IMR-90 (cell line): ENCODE results near the gene ASTN2. TPM values are rescaled to one million over a fixed set of nuclear protein-coding genes. Genes with fewer than 3 reads are reported as not detected.

Experiments
- ATAC-seq: fragments of 200-7000 bp; cut with Tn5 transposase; 2 replicates; pipeline ENCODE4 v1.9.1; 2020; ENCODE audit warnings: low read depth, mild to moderate bottlenecking, moderate library complexity
- BruUV-seq: library from RNA; stranded (reverse); fragments of 400-500 nt; replicated peaks from 2 replicates; lab custom pipeline; 2021; lab: Mats Ljungman, UMichigan
- CTCF ChIA-PET: fragments of 300-600 bp; formaldehyde crosslinking; extraction: SDS; loops from one replicate; lab custom pipeline; 2021; ENCODE audit warnings: antibody characterized with exemption; lab: Yijun Ruan, JAX
- POLR2A ChIA-PET: fragments of 300-600 bp; sonication (Branson Sonifier 250); formaldehyde crosslinking; loops from one replicate; lab custom pipeline; 2022; ENCODE audit warnings: antibody characterized with exemption; ENCODE audit not compliant: unreplicated experiment; lab: Charles Lee
- DNase-seq: peaks from one replicate; pipeline ENCODE4 v3.0.0; 2013
- H2AFZ ChIP-seq: replicated peaks from 2 replicates; pipeline ENCODE3; 2013; ENCODE audit warnings: low read length, mild to moderate bottlenecking; ENCODE audit not compliant: poor library complexity
- H2AK5ac ChIP-seq: 2 replicates; pipeline ENCODE4 v1.6.1; 2013; ENCODE audit warnings: low read depth, low read length, inconsistent platforms
- H2AK9ac ChIP-seq: replicated peaks from 2 replicates; pipeline ENCODE3; 2013; ENCODE audit warnings: mild to moderate bottlenecking, low read depth, low read length, moderate library complexity; ENCODE audit not compliant: poor library complexity
- H2BK120ac ChIP-seq: 2 replicates; pipeline ENCODE4 v1.6.1; 2013; ENCODE audit warnings: low read depth, low read length, inconsistent platforms
- H2BK15ac ChIP-seq: 3 replicates; pipeline ENCODE4 v1.6.1; 2013; ENCODE audit warnings: low read depth, low read length, inconsistent platforms
- H2BK20ac ChIP-seq: 2 replicates; pipeline ENCODE4 v1.6.1; 2013; ENCODE audit warnings: low read depth, mild to moderate bottlenecking, inconsistent platforms, low read length, moderate library complexity
- H2BK5ac ChIP-seq: 2 replicates; pipeline ENCODE4 v1.6.1; 2013; ENCODE audit warnings: mild to moderate bottlenecking, low read depth, low read length, inconsistent platforms; ENCODE audit not compliant: poor library complexity, severe bottlenecking
- H3K14ac ChIP-seq: replicated peaks from 2 replicates; pipeline ENCODE4 v1.6.1; 2013; ENCODE audit warnings: low read depth, low read length, inconsistent platforms
- H3K18ac ChIP-seq: 2 replicates; pipeline ENCODE4 v1.6.1; 2013; ENCODE audit warnings: low read depth, low read length, control low read depth
- H3K23ac ChIP-seq: 2 replicates; pipeline ENCODE4 v1.6.1; 2013; ENCODE audit warnings: low read depth, low read length, inconsistent platforms
- H3K27ac ChIP-seq: 2 replicates; pipeline ENCODE4 v1.5.1; 2013; ENCODE audit warnings: mild to moderate bottlenecking, control low read depth, low read length; ENCODE audit not compliant: insufficient read depth
- H3K27me3 ChIP-seq: 2 replicates; pipeline ENCODE4 v1.6.1; 2013; ENCODE audit warnings: low read length; ENCODE audit not compliant: control insufficient read depth, insufficient read depth
- H3K36me3 ChIP-seq: 2 replicates; pipeline ENCODE4 v1.6.1; 2013; ENCODE audit warnings: low read length, mixed read lengths; ENCODE audit not compliant: control insufficient read depth, insufficient read depth
- H3K4ac ChIP-seq: 2 replicates; pipeline ENCODE4 v1.6.1; 2013; ENCODE audit warnings: low read depth, low read length, inconsistent platforms
- H3K4me1 ChIP-seq: 2 replicates; pipeline ENCODE4 v1.6.1; 2013; ENCODE audit warnings: low read length, mixed read lengths; ENCODE audit not compliant: control insufficient read depth, insufficient read depth
- H3K4me2 ChIP-seq: 2 replicates; pipeline ENCODE4 v1.6.1; 2013; ENCODE audit warnings: low read depth, mild to moderate bottlenecking, control low read depth, low read length, moderate library complexity
- H3K4me3 ChIP-seq: 2 replicates; pipeline ENCODE4 v1.5.1; 2013; ENCODE audit warnings: low read depth, mild to moderate bottlenecking, control low read depth, low read length, moderate library complexity; ENCODE audit not compliant: insufficient read depth
- H3K56ac ChIP-seq: 2 replicates; pipeline ENCODE4 v1.6.1; 2013; ENCODE audit warnings: low read length, inconsistent platforms; ENCODE audit not compliant: insufficient read depth; ENCODE audit errors: extremely low read depth
- H3K79me1 ChIP-seq, 2 experiments: 2 replicates each; pipeline ENCODE4 v1.6.1; 2013; ENCODE audit warnings: low read length in 2 of 2, inconsistent platforms in 1 of 2, low read depth in 1 of 2
- H3K9ac ChIP-seq: 2 replicates; pipeline ENCODE4 v1.6.1; 2013; ENCODE audit warnings: low read depth, low read length, control low read depth
- H3K9me1 ChIP-seq: 2 replicates; pipeline ENCODE4 v1.6.1; 2013; ENCODE audit warnings: low read length, inconsistent platforms; ENCODE audit not compliant: insufficient read depth
- H3K9me3 ChIP-seq: 2 replicates; pipeline ENCODE4 v1.6.1; 2013; ENCODE audit warnings: low read length; ENCODE audit not compliant: control insufficient read depth, insufficient read depth
- H4K20me1 ChIP-seq: 2 replicates; pipeline ENCODE4 v1.6.1; 2013; ENCODE audit warnings: low read length, inconsistent platforms; ENCODE audit not compliant: insufficient read depth
- H4K5ac ChIP-seq: 2 replicates; pipeline ENCODE4 v1.6.1; 2013; ENCODE audit warnings: mild to moderate bottlenecking, low read depth, low read length, control low read depth
- H4K8ac ChIP-seq, 2 experiments: 2 replicates each; pipeline ENCODE4 v1.6.1; 2013; ENCODE audit warnings: low read depth in 2 of 2, low read length in 2 of 2, control low read depth in 1 of 2, inconsistent platforms in 1 of 2
- H4K91ac ChIP-seq: 2 replicates; pipeline ENCODE4 v1.6.1; 2013; ENCODE audit warnings: low read depth, low read length, inconsistent platforms; ENCODE audit not compliant: insufficient read depth
- BHLHE40 ChIP-seq: fragments of 150-350 bp; IDR thresholded peaks from 2 replicates; pipeline ENCODE4 v1.6.1; 2016; ENCODE audit warnings: mild to moderate bottlenecking, low read depth, low read length
- CEBPB ChIP-seq: IDR thresholded peaks from 2 replicates; pipeline ENCODE4 v1.6.1; 2012; ENCODE audit warnings: low read depth, low read length, improper control_type of control experiment
- CHD1 ChIP-seq: IDR thresholded peaks from 2 replicates; pipeline ENCODE4 v1.6.1; 2012; ENCODE audit warnings: low read depth, low read length, improper control_type of control experiment
- CTCF ChIP-seq: conservative IDR thresholded peaks from 2 replicates; pipeline ENCODE4 v1.5.1; 2012; ENCODE audit warnings: mild to moderate bottlenecking, low read depth, low read length, improper control_type of control experiment
- FOS ChIP-seq: fragments of 150-350 bp; IDR thresholded peaks from 2 replicates; pipeline ENCODE4 v1.6.1; 2016; ENCODE audit warnings: low read depth, low read length
- MAFK ChIP-seq: IDR thresholded peaks from 2 replicates; pipeline ENCODE4 v1.6.1; 2012; ENCODE audit warnings: low read depth, low read length, improper control_type of control experiment
- MXI1 ChIP-seq: IDR thresholded peaks from 2 replicates; pipeline ENCODE4 v1.6.1; 2012; ENCODE audit warnings: low read depth, mild to moderate bottlenecking, low read length, moderate library complexity, borderline replicate concordance
- NFE2L2 ChIP-seq: fragments of 150-350 bp; IDR thresholded peaks from 2 replicates; pipeline ENCODE4 v1.6.1; 2016; ENCODE audit warnings: low read depth, mild to moderate bottlenecking, low read length
- POLR2A ChIP-seq: IDR thresholded peaks from 2 replicates; pipeline ENCODE4 v1.6.1; 2012; ENCODE audit warnings: mild to moderate bottlenecking, low read depth, low read length
- RCOR1 ChIP-seq: IDR thresholded peaks from 2 replicates; pipeline ENCODE4 v1.6.1; 2012; ENCODE audit warnings: mild to moderate bottlenecking, low read length, improper control_type of control experiment; ENCODE audit not compliant: insufficient replicate concordance
- RFX5 ChIP-seq: IDR thresholded peaks from 2 replicates; pipeline ENCODE4 v1.8.0; 2012; ENCODE audit warnings: low read depth, mild to moderate bottlenecking, low read length, moderate library complexity
- SMC3 ChIP-seq: fragments of 150-350 bp; IDR thresholded peaks from 2 replicates; pipeline ENCODE4 v1.6.1; 2016; ENCODE audit warnings: low read depth, mild to moderate bottlenecking, antibody characterized with exemption, low read length, moderate library complexity
- dilution Hi-C: fragments of 300-500 bp; cut with HindIII; formaldehyde crosslinking; loops from one replicate; pipeline ENCODE4 v1.14.3; 2018; ENCODE audit warnings: low sequenced_read_pairs; ENCODE audit not compliant: unreplicated experiment
- in situ Hi-C: fragments of 300-500 bp; cut with MboI; formaldehyde crosslinking; loops from 3 replicates; pipeline ENCODE4 v1.14.3; 2019; ENCODE audit warnings: low sequenced_read_pairs, inconsistent platforms, mixed read lengths
- intact Hi-C: fragments of 100-400 bp; cut with micrococcal nuclease; formaldehyde crosslinking; loops from 2 replicates; pipeline ENCODE4 v1.10.0; 2022
- polyA plus RNA-seq, 3 experiments: library from polyadenylated mRNA; depleted of rRNA; stranded (reverse); fragments of >200 nt; gene quantifications; 2 replicates each; pipeline ENCODE4 v1.2.3, GENCODE V29; 2012; ENCODE audit warnings: low replicate concordance in 1 of 3
- total RNA-seq: library from RNA; depleted of rRNA; stranded (reverse); fragments of >200 nt; gene quantifications from 2 replicates; pipeline ENCODE4 v1.2.3, GENCODE V29; 2012
- TF ChIP-seq, protein P1 (sequence below): fragments of 150-350 bp; IDR thresholded peaks from 2 replicates; pipeline ENCODE4 v1.6.1; 2016; ENCODE audit warnings: low read depth, mild to moderate bottlenecking, low read length, moderate library complexity, borderline replicate concordance
- TF ChIP-seq, protein P2 (sequence below): fragments of 150-350 bp; IDR thresholded peaks from 2 replicates; pipeline ENCODE4 v1.6.1; 2017; ENCODE audit warnings: mild to moderate bottlenecking, antibody characterized with exemption, low read length, low read depth

ASTN2 gene
- total and polyA plus RNA-seq, 2 of the 4 experiments (the other 2 are of a cell fraction) = 3.8 to 6.8 TPM

- Histone ChIP-seq H3K56ac (no peak overlapping the region), H2BK120ac (no peak overlapping the region), H2BK15ac (no peak overlapping the region), H3K4ac (no peak overlapping the region), H3K23ac (no peak overlapping the region), H2AK9ac (no peak overlapping the region), H3K27ac (no peak overlapping the region), H4K5ac (no peak overlapping the region), H3K4me2 (no peak overlapping the region), H4K8ac (no peak overlapping the region), H3K9ac (no peak overlapping the region), H3K4me1 (no peaks in the 10 kb centered on the region), H3K9me1 (no peaks in the 10 kb centered on the region), H2BK5ac (no peak overlapping the region), H2AK5ac (no peak overlapping the region), H3K36me3 (no peaks in the 10 kb centered on the region), H2AFZ (no peak overlapping the region), H4K91ac (no peak overlapping the region), H3K79me1 (no peaks in the 10 kb centered on the region), H3K14ac (no peak overlapping the region), H4K20me1 (no peaks in the 10 kb centered on the region), H2BK20ac (no peak overlapping the region), H3K9me3 (no peaks in the 10 kb centered on the region), H3K4me3 (no peak overlapping the region), H3K18ac (no peak overlapping the region), H3K27me3 (no peaks in the 10 kb centered on the region; the same call in 1 of the 2 replicates)
- intact Hi-C loops = no loop called here
- no TSS peak for BruUV-seq
- CTCF ChIA-PET = interaction anchor here (0.7 kb wide), 1 partner anchor 66 kb away, joined by 7 read pairs; no protein-coding TSS in a partner anchor
- ATAC-seq (no peak), DNase-seq (no peak)
- dilution Hi-C loops = no loop called here
- TF ChIP-seq FOS (no peak), CHD1 (no peak), NFE2L2 (no peak), MXI1 (no peak), CEBPB (no peak), BHLHE40 (no peak), SMC3 (no peak), POLR2A (no peak), RCOR1 (no peak), MAFK (no peak), RFX5 (no peak), CTCF (no peak)
- TF ChIP-seq, protein P1, sequence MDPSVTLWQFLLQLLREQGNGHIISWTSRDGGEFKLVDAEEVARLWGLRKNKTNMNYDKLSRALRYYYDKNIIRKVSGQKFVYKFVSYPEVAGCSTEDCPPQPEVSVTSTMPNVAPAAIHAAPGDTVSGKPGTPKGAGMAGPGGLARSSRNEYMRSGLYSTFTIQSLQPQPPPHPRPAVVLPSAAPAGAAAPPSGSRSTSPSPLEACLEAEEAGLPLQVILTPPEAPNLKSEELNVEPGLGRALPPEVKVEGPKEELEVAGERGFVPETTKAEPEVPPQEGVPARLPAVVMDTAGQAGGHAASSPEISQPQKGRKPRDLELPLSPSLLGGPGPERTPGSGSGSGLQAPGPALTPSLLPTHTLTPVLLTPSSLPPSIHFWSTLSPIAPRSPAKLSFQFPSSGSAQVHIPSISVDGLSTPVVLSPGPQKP = no peak
- TF ChIP-seq, protein P2, sequence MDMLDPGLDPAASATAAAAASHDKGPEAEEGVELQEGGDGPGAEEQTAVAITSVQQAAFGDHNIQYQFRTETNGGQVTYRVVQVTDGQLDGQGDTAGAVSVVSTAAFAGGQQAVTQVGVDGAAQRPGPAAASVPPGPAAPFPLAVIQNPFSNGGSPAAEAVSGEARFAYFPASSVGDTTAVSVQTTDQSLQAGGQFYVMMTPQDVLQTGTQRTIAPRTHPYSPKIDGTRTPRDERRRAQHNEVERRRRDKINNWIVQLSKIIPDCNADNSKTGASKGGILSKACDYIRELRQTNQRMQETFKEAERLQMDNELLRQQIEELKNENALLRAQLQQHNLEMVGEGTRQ = no peak
- POLR2A ChIA-PET = no interaction called here
- in situ Hi-C loops = no loop called here
Observed at GRCh38 chr9:116558035-116558434, 856.8 kb downstream of the ASTN2 start.
